ENCODE measurements around the gene ZRANB3. TPM values are rescaled to one million over a fixed set of nuclear protein-coding genes. Genes with fewer than 3 reads are reported as not detected.

Gene ZRANB3
- total RNA-seq, 1 donor from 2014 or later: 16.5 TPM

DNA sequence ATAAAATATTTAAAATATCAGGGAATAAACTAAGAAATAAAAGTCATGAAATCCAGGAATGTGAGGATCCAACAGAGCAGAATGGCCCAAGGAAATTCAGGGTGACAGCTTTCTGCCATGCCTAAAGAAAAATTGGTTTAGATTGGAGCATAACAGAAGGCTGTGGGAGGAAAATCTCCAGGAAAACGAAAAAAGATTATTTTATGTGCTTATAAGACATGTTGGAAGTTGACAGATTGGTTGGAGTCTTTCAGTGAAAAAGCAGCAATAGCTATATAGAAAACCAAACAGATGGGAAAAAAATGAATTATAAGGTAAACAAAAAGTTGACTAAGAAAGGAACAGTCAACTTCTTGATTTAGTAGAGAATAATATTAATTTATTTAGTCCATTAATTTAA is 203.9 kb downstream of the ZRANB3 start:
- H3K4me1 Mint-ChIP-seq: no peaks in the 10 kb centered on the region
- DNase-seq (ENCODE audit: low spot score in 2 of 2, unreplicated experiment in 2 of 2): no peak
- peaks cover 15% of the 10 kb centered on the region for H3K36me3 Mint-ChIP-seq
- peaks cover 48% of the 10 kb centered on the region for H3K9me3 Mint-ChIP-seq
- H3K27ac Mint-ChIP-seq: no peak overlapping the region
- TF ChIP-seq, protein P1, sequence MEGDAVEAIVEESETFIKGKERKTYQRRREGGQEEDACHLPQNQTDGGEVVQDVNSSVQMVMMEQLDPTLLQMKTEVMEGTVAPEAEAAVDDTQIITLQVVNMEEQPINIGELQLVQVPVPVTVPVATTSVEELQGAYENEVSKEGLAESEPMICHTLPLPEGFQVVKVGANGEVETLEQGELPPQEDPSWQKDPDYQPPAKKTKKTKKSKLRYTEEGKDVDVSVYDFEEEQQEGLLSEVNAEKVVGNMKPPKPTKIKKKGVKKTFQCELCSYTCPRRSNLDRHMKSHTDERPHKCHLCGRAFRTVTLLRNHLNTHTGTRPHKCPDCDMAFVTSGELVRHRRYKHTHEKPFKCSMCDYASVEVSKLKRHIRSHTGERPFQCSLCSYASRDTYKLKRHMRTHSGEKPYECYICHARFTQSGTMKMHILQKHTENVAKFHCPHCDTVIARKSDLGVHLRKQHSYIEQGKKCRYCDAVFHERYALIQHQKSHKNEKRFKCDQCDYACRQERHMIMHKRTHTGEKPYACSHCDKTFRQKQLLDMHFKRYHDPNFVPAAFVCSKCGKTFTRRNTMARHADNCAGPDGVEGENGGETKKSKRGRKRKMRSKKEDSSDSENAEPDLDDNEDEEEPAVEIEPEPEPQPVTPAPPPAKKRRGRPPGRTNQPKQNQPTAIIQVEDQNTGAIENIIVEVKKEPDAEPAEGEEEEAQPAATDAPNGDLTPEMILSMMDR (IDR thresholded peaks at IDR 0.05; ENCODE audit: unreplicated experiment): no peak
- H3K4me3 Mint-ChIP-seq: no peak overlapping the region
- H3K27me3 Mint-ChIP-seq (ENCODE audit: low read depth): no peaks in the 10 kb centered on the region

DNA sequence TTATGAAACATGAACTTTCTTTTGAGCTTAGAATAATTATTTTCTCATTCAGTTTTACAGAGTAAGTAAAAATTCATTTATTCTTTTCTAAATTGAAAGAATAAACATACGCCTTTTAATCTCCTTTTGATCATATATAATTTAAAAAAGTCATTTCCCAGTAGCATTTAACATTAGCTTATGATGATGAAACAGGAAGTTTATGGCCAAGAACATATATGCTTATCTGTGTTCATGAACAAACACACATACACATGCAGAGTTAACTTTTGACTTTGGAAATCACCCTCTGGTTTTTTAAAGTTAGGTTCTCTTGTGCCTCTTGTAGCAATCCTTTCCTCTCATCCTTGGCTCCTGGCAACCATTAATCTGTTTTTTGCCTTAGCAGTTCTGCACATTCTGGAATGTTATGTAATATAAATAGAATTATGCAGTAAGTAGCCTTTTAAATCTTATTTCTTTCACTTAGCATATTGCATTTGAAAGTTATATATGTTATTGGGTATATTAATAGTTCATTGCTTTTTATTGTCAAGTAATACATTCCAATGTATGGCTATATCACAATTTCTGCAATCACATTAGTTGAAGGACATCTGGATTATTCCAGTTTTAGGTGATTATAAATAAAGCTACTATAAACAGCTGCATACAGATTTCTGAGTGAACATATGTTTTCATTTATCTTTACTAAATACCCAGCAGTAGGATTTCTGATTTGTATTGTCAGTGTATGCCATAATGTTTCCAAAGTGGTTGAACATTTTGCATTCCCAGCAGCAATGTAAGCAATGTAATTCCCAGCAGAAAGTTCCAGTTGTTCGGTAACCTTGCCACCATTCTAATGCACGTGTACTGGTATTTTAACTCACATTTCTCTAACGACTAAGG is 210.3 kb downstream of the ZRANB3 start:
- H3K9me3 Mint-ChIP-seq: peaks cover 8% of the 10 kb centered on the region
- no peak overlapping the region for H3K27ac Mint-ChIP-seq
- H3K4me3 Mint-ChIP-seq: no peak overlapping the region
- TF ChIP-seq, protein P1 (IDR thresholded peaks at IDR 0.05; ENCODE audit: unreplicated experiment): no peak
- H3K4me1 Mint-ChIP-seq: no peaks in the 10 kb centered on the region
- no peaks in the 10 kb centered on the region for H3K27me3 Mint-ChIP-seq (ENCODE audit: low read depth)
- DNase-seq (ENCODE audit: low spot score in 2 of 2, unreplicated experiment in 2 of 2): no peak
- no peaks in the 10 kb centered on the region for H3K36me3 Mint-ChIP-seq

DNA sequence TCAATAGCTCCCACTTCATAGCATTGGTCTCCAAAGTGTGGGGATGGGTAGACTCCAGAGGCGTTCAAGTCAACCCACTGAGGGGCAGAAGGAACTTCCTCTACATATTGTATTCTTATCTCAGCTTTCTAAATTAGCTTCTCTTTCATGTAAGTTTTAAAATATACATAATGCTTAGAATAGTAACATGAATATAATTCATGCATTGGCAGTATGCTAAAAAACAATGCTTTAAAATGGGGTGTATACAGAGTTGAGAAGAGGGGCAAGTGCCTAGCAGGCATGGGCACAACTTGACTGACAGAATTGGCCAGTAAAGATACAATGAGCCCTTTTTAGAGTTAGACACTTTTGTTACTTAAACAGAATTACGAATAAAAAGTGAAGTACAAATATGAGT is 212.2 kb downstream of the ZRANB3 start:
- Mint-ChIP-seq H3K4me1 (no peaks in the 10 kb centered on the region), H3K9me3 (peaks cover 6% of the 10 kb centered on the region), H3K27me3 (ENCODE audit: low read depth) (no peaks in the 10 kb centered on the region), H3K4me3 (no peak overlapping the region), H3K27ac (no peak overlapping the region), H3K36me3 (no peaks in the 10 kb centered on the region)
- no peak for DNase-seq (ENCODE audit: low spot score in 2 of 2, unreplicated experiment in 2 of 2)
- TF ChIP-seq, protein P1 (IDR thresholded peaks at IDR 0.05; ENCODE audit: unreplicated experiment): no peak

DNA sequence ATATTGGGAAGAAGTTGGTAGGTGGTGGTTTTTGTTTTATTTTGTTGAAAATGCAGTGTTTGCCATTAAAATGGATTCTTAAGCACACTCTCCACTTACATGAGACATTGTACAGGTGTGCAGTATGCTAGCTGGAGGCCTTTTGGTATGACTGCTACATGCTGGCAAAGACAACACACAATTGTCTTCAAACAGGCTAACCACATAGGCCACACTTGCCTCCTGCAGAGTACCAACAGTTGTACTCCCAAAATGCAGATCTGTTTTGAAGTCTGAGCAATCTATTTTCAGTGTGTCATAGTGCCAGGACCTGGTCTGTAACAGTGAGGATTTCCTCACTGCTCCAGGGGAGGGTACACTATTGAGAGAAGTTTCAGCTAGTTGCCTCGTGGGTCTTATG is 213.6 kb downstream of the ZRANB3 start:
- Mint-ChIP-seq H3K4me1 (no peaks in the 10 kb centered on the region), H3K9me3 (no peaks in the 10 kb centered on the region), H3K27me3 (ENCODE audit: low read depth) (no peaks in the 10 kb centered on the region), H3K36me3 (no peaks in the 10 kb centered on the region), H3K27ac (no peak overlapping the region), H3K4me3 (no peak overlapping the region)
- TF ChIP-seq, protein P1 (IDR thresholded peaks at IDR 0.05; ENCODE audit: unreplicated experiment): no peak
- DNase-seq (ENCODE audit: low spot score in 2 of 2, unreplicated experiment in 2 of 2): no peak

DNA sequence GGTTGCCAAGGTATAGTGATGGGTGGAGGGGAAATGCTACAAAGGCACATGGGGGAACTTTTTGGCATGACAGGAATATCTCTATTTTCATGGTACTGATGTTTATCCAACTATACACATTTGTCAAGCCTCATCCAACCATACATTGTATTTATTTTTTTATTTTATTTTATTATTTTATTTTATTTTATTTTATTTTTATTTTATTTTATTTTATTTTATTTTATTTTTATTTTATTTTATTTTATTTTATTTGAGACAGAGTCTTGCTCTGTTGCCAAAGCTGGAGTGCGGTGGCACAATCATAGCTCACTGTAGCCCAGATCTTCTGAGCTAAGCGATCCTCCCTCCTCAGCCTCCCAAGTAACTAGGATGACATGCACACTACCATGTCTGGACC is 219.1 kb downstream of the ZRANB3 start:
- Mint-ChIP-seq H3K9me3 (peaks cover 7% of the 10 kb centered on the region), H3K36me3 (peaks cover 12% of the 10 kb centered on the region), H3K4me3 (no peak overlapping the region), H3K27me3 (ENCODE audit: low read depth) (no peaks in the 10 kb centered on the region), H3K4me1 (no peaks in the 10 kb centered on the region), H3K27ac (no peak overlapping the region)
- DNase-seq (ENCODE audit: low spot score in 2 of 2, unreplicated experiment in 2 of 2): no peak
- TF ChIP-seq, protein P1 (IDR thresholded peaks at IDR 0.05; ENCODE audit: unreplicated experiment): no peak
